Measurements from ENCODE around the gene PLEKHA5.

Gene PLEKHA5

GRCh38 chr12:19212245-19212644, 82.7 kb downstream of the PLEKHA5 start:
- H3K4me3 ChIP-seq (replicated peaks; ENCODE audit: low read depth, low read length) = no peak overlapping the region
- DNase-seq (ENCODE audit: low read depth) = no peak
- TF ChIP-seq CTCF (IDR thresholded peaks at IDR 0.05; ENCODE audit: low read length, missing control alignments) = no peak

DNA sequence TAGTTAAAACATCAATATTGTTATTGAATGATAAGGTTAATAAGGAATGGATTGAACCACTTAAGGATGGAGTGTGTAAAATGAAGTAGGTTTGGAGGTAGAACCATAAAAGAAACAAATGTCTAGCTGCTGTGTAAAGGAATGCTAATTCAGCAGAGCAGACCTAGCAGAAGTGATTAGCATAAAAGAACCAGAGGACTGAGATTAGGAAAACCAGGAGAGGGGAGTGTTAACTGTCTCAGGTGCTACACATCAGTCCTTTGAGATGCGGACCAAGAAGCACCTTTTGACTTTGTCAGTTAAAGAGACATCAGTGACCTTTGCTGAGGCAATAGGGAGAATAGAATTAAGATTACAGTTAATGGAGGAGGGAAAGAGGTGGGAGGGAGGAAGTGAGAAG, 84.5 kb downstream of the PLEKHA5 start:
- no peak overlapping the region for H3K4me3 ChIP-seq (replicated peaks; ENCODE audit: low read depth, low read length)
- no peak for TF ChIP-seq CTCF (IDR thresholded peaks at IDR 0.05; ENCODE audit: low read length, missing control alignments)
- no peak for DNase-seq (ENCODE audit: low read depth)

DNA sequence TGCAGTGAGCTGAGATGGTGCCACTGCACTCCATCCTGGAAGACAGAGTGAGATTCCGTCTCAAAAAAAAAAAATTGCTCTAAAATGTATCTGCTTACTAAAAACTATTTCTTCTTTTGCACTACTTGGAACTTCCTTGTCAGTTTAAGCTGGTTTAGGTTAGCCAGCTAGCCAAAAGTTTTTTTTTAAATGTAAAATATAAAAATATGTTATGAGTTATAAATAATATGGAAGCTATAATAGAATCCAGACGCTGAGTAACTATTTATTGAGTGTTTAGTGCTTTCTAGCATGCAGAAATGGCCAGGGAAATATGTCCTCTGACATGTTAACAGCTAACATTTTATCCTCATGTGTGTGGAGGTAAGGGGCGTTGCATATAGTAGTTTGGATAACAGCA, 85.6 kb downstream of the PLEKHA5 start:
- no peak for DNase-seq (ENCODE audit: low read depth)
- no peak overlapping the region for H3K4me3 ChIP-seq (replicated peaks; ENCODE audit: low read depth, low read length)
- no peak for TF ChIP-seq CTCF (IDR thresholded peaks at IDR 0.05; ENCODE audit: low read length, missing control alignments)

GRCh38 chr12:19217446-19217845, 87.9 kb downstream of the PLEKHA5 start:
- DNase-seq (ENCODE audit: low read depth) = no peak
- TF ChIP-seq CTCF (IDR thresholded peaks at IDR 0.05; ENCODE audit: low read length, missing control alignments) = no peak
- H3K4me3 ChIP-seq (replicated peaks; ENCODE audit: low read depth, low read length) = no peak overlapping the region

DNA sequence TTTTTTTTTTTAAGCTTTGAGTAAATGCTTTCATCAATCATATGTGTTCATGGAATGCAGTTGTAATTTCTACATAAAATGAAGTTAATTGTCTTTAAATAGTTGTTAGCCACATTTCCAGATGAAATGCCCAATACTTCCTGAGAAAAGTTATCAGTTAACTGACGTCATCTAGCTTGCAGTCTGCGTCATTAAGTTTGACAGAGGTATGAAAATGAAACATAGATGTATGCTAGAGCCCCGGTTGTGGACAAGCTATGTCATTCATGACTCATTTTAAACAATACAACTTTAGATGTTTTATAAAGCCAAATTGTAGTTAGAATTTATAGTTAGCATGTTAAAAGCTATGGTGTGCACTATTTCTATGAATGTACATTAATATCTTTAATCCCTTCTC, 90.7 kb downstream of the PLEKHA5 start:
- DNase-seq (ENCODE audit: low read depth) = peak; percentile 87
- H3K4me3 ChIP-seq (replicated peaks; ENCODE audit: low read depth, low read length) = no peak overlapping the region
- no peak for TF ChIP-seq CTCF (IDR thresholded peaks at IDR 0.05; ENCODE audit: low read length, missing control alignments)

DNA sequence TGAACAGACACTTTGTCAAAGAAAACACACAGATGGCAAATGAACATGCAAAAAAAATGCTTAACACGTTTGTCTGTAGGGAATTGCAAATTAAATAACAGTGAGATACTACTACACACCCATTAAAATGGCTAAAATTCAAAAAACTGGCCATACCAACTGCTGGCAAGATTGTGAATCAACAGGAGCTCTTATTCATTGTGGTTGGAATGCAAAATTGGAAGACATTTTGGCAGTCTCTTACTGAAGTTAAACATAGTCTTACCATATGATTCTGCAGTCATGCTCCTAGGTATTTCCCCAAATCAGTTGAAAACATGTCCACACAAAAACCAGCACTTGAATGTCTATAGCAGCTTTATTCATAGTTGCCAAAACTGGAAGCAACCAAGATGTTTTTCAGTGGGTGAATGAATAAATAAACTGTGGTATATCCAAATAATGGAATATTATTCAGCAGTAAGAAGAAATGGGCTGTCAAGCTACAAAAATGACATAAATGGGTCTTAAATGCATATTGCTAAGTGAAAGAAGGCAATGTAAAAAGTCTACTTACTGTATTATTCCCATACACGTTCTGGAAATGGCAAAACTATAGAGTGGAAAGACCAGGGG, 91.4 kb downstream of the PLEKHA5 start:
- no peak overlapping the region for H3K4me3 ChIP-seq (replicated peaks; ENCODE audit: low read depth, low read length)
- peak; percentile 72 for DNase-seq (ENCODE audit: low read depth)
- TF ChIP-seq CTCF (IDR thresholded peaks at IDR 0.05; ENCODE audit: low read length, missing control alignments) = no peak

- H3K4me3 ChIP-seq (replicated peaks; ENCODE audit: low read depth, low read length) = no peak overlapping the region
- no peak for DNase-seq (ENCODE audit: low read depth)
- no peak for TF ChIP-seq CTCF (IDR thresholded peaks at IDR 0.05; ENCODE audit: low read length, missing control alignments)
These were observed 93.0 kb downstream of the PLEKHA5 start for GRCh38 chr12:19222558-19222957.
